Measurements from ENCODE around the gene ANP32E. TPM values are rescaled to one million over a fixed set of nuclear protein-coding genes. Genes with fewer than 3 reads are reported as not detected.
"Not testable (repeated sequence)": the region's sequence is repeated elsewhere in the genome, so short reads cannot be mapped to it uniquely, and the experiment has no call there.

The ANP32E gene
- total RNA-seq, 1 donor from 2014 or later: 17.9 TPM

GRCh38 chr1:150257624-150258585 lies 22.0 kb upstream of the ANP32E start, which contains the start of gene CA14:
Gene CA14 (plus strand): TSS chr1:150257774. CDS start chr1:150258129, 355 bp downstream.
- no peak for DNase-seq (ENCODE audit: low spot score)

DNA sequence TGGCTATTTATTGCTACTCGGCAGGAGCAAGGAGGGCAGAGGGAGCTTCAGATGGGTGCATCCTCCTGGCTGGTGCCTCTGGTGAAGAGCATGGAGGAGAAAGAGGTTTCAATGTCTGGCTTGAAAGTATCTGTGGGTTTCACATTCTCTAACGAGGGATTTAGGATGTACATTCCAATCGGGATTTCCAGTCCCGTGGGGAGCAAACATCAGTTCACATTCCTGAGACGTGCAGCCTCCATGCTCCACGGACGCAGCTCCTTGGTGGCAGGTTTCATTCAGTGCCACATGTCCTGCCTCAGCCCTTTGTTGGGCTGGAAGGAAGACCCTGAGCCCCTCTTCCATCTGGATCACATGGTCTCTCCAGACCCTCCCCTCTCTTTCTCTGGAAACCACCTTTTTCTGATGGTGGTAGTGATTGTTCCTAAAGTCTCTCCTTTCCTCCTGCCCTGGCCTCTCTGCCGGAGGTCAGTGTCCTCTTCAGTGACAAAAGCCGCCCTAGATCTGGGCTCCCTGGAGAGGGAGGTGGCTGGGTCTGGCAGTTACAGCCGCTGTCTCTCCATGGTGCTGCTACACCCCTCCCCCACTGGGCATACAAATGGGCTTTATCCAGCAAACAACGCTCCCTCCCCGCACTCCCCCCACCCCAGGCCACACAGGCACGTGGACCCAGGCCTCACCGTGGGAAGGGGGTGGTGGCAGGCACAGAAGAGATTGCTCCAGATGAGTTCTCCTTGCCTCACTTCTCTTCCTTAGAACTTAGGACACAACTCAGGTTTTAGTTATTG lies 20.8 kb upstream of the ANP32E start:
- no peak for DNase-seq (ENCODE audit: low spot score)

DNA sequence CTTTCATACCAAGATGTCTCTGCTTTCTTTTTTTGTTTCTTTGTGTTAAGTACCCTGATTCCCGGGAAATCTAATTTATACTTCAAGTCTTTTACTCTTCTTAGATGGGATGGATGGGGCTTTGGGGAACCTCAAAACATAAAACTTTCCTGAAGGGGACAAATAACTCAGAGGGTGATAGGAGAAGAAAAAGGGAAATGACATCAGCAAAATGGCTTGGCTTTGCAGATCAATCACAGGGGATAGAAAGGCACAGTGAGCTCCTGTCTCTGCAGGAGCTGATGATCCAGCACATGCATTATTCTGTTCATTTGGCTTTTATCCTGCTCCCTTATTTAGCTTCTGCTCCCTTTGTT lies 20.3 kb upstream of the ANP32E start:
- no peak for DNase-seq (ENCODE audit: low spot score)

- peak; percentile 1 for DNase-seq (ENCODE audit: low spot score)
Observed at GRCh38 chr1:150249936-150250335, 14.0 kb upstream of the ANP32E start.

DNA sequence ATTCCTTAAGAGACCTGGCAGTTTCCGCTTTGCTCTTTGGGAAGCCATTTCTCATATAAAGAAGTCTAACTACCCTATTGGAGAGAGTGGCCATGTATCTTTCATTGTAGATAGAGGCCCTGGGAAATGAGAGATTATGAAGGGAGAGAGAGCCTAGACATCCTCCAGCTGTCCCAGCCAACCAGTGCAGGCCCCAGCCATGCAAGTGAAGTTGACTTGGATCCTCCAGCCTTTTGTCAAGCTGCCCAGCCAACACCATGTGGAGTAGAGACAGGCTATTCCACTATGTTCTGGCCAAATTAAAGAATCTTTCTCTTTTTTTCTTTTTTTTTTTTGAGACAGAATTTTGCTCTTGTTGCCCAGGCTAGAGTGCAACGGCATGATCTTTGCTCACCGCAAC lies 7.1 kb upstream of the ANP32E start:
- DNase-seq (ENCODE audit: low spot score): no peak

DNA sequence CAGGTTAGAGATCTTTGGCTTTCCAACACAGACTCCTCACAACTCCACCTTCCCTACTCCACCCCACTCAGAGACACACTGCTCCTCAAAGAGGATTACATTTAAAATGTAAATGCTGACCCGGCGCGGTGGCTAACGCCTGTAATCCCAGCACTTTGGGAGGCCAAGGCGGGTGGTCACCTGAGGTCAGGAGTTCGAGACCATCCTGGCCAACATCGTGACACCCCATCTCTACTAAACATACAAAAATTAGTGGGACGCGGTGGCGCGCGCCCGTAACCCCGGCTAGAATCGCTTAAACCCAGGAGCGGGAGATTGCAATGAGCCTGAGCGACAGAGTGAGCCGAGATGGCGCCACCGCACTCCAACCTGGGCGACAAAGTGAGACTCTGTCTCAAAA lies 1.8 kb upstream of the ANP32E start:
- peak; percentile 83 for DNase-seq (ENCODE audit: low spot score)

DNA sequence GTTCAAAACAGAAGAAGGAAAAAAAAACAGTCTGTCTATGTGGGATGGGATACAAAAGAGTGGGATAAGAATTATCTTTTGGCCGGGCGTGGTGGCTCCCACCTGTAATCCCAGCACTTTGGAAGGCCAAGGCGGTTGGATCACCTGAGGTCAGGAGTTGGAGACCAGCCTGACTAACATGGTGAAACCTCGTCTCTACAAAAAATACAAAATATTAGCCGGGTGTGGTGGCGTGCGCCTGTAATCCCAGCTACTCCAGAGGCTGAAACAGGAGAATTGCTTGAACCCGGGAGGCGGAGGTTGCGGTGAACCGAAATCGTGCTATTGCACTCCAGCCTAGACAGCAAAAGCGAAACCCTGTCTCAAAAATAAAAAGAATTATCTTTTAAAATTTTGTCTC lies 1.3 kb upstream of the ANP32E start:
- peak; percentile 67 for DNase-seq (ENCODE audit: low spot score)

- DNase-seq (ENCODE audit: low spot score): no peak
Observed at GRCh38 chr1:150236614-150237100, 745 bp upstream of the ANP32E start.

DNA sequence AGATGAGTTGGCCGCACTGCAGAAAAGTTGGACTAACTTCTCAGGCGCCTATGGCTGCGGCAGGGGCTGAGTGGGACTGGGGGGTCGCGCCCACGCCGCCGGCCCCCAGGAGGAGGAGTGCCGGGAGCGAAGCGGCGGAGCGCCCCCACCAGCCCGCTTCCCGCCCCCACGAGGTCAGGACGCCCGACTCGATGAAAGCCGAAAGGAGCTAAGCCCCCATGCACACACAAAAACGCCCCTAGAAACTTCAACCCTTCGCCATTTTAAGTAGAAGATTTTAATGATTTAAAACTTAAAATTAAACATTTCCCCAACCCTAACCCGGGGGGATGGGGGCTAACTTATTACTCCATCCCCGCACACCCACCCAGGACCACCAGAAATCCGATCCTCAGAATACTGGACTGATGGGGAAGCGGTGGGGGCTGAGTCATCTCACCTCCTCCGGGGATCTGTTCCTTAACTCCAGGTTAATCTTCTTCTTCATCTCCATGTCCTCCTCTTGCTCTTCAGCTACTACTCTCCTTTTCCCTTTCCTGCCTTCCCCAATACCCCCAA lies 539 bp downstream of the ANP32E start:
- no peak for DNase-seq (ENCODE audit: low spot score)

GRCh38 chr1:150234566-150235293 lies 1.2 kb downstream of the ANP32E start:
- DNase-seq (ENCODE audit: low spot score): peak; percentile 94

- no peak for DNase-seq (ENCODE audit: low spot score)
Observed at GRCh38 chr1:150234309-150234565, 1.7 kb downstream of the ANP32E start.

DNA sequence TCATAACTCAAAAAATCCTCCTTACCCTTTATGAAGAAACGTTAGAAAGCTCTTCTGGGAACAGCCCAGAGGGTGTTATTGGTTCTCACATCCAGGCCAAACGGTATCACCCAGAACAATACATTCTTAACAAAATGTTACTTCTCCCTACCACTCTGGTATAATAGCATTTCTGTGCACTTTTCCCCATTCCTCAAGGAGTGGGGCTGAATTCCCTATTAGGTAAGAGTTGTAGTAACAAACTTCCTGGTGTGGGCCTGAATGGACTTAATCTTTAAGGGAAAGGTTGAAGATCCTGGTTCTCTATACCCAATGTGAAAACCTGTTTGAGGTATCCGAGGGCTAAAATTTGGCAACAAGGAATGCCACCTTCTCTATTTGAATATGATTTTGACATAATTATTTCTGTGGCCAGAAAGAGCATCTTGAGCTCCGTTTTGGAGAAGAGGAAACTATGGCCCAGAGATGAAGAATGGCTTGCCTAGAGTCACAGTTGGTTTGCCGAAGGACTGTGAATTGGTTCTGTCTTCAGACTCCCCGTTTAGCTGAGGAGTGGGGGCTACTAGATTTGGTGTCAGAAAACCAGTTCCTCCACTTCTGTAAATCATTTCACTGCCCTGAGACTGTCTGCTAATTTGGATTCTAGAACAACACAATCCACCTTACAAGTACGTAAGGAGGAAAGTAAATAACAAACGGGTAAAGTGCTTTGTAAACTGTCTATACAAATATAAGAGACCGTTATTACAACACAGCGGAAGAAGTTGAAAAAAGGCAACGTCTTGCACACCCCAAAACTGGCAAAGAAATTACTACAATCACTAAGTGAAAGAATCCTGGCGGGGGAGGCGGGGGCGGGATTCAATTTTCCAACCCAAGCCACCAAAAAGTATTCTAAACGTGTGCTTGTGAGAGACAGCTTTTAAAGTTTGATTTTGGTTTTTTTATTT lies 2.3 kb downstream of the ANP32E start:
- no peak for DNase-seq (ENCODE audit: low spot score)

GRCh38 chr1:150232921-150233320 lies 3.0 kb downstream of the ANP32E start:
- not testable (repeated sequence) for DNase-seq (ENCODE audit: low spot score)

- DNase-seq (ENCODE audit: low spot score): not testable (repeated sequence)
Observed at GRCh38 chr1:150228246-150228645, 7.7 kb downstream of the ANP32E start.

DNA sequence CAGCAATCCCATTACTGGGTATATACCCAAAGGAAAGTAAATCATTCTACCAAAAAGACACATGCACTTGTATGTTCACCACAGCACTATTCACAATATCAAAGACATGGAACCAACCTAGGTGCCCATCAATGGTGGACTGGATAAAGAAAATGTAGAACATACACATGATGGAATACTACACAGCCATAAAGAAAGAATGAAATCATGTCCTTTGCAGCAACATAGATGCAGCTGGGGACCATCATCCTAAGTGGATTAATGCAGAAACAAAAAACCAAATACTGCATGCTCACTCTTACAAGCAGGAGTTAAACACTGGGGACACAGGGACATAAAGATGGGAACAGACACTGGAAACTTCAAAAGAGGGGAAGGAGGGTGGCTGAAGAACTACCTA lies 8.7 kb downstream of the ANP32E start:
- no peak for DNase-seq (ENCODE audit: low spot score)

DNA sequence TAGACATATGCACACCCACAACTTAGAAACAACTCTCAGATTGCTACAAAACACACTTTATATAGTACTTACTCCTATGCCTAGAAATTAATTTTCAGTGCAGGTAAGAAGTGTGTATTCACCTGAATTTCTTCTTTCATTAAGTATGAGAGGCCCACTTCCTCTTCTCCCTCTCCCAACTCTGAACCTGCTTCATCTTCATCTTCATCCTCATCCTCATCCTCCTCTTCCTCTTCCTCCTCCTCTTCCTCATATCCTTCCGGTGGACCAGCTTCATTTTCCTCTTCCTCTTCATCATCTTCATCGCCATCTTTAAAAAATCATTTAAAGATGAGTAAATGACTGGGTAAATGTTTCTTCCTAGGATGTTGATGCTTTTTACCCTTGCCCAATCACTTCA lies 9.4 kb downstream of the ANP32E start:
- DNase-seq (ENCODE audit: low spot score): no peak

DNA sequence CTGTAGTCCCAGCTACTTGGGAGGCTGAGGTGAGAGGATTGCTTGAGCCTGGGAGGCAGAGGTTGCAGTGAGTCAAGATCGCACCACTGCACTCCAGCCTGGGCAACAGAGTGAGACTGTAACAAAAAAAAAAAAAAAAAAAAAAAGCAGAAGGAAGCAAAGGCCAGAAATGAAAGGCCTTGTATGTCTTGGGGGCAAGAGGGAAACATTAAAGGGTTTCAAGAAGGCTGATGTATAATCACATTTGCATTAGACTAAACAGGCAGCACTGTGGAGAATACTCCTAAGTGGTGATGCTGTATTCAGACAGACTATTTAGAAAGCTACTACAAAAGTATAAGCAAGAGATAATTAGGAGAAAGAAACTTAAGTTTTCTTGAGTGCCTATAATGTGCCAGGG lies 10.4 kb downstream of the ANP32E start:
- no peak for DNase-seq (ENCODE audit: low spot score)

DNA sequence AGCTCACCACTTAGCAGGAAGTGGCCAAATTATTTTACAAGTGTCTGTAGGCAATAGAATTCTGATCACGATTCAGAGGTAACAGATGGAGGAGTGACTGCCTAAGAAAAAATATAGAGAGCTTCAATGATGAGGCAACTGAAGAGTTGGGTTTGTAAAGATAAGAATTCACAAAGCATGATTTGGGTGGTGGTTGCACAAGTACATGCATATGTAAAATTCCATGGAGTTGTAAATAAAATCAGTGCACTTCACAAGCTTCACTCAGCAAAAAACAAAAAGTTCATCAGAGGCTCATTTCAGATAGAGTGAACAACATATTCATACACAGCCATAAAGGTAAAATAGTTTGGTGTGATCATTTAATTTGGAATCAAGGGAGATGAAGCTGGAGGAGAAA lies 10.9 kb downstream of the ANP32E start:
- no peak for DNase-seq (ENCODE audit: low spot score)

- no peak for DNase-seq (ENCODE audit: low spot score)
Observed at GRCh38 chr1:150221552-150221951, 14.4 kb downstream of the ANP32E start.

DNA sequence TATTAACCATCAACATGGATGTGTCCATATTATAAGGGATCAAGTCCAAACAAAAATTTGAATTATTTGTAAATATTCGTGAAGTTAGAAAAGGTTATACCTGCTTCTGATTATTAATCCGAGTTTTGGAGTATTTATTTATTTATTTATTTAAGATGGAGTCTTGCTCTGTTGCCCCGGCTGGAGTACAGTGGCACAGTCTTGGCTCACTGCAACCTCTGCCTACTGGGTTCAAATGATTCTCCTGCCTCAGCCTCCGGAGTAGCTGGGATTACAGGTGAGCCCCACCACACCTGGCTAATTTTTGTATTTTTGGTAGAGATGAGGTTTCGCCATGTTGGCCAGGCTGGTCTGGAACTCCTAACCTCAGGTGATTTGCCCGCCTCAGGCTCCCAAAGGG lies 20.1 kb downstream of the ANP32E start:
- not testable (repeated sequence) for DNase-seq (ENCODE audit: low spot score)
